PFSK-1 (cell line): Measurements from ENCODE around the gene TSC1.

Experiments
- POLR2AphosphoS5 ChIP-seq: IDR thresholded peaks from 2 replicates; pipeline ENCODE4 v1.6.1; 2012; ENCODE audit warnings: low read depth, mild to moderate bottlenecking, control low read depth, low read length, moderate library complexity
- TF ChIP-seq, protein P1 (sequence below), 2 experiments: IDR thresholded peaks; 2 replicates each; pipeline versions ENCODE4 v1.6.1 to v1.8.0; 2011 to 2012; ENCODE audit warnings: low read depth in 2 of 2, low read length in 2 of 2, control low read depth in 1 of 2, inconsistent platforms in 1 of 2, mild to moderate bottlenecking in 1 of 2, moderate library complexity in 1 of 2; ENCODE audit not compliant: insufficient read depth in 1 of 2

- TF ChIP-seq, protein P1, sequence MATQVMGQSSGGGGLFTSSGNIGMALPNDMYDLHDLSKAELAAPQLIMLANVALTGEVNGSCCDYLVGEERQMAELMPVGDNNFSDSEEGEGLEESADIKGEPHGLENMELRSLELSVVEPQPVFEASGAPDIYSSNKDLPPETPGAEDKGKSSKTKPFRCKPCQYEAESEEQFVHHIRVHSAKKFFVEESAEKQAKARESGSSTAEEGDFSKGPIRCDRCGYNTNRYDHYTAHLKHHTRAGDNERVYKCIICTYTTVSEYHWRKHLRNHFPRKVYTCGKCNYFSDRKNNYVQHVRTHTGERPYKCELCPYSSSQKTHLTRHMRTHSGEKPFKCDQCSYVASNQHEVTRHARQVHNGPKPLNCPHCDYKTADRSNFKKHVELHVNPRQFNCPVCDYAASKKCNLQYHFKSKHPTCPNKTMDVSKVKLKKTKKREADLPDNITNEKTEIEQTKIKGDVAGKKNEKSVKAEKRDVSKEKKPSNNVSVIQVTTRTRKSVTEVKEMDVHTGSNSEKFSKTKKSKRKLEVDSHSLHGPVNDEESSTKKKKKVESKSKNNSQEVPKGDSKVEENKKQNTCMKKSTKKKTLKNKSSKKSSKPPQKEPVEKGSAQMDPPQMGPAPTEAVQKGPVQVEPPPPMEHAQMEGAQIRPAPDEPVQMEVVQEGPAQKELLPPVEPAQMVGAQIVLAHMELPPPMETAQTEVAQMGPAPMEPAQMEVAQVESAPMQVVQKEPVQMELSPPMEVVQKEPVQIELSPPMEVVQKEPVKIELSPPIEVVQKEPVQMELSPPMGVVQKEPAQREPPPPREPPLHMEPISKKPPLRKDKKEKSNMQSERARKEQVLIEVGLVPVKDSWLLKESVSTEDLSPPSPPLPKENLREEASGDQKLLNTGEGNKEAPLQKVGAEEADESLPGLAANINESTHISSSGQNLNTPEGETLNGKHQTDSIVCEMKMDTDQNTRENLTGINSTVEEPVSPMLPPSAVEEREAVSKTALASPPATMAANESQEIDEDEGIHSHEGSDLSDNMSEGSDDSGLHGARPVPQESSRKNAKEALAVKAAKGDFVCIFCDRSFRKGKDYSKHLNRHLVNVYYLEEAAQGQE (IDR thresholded peaks at IDR 0.05; ENCODE audit: insufficient read depth in 1 of 2, low read depth in 2 of 2, low read length in 2 of 2): no peak
- TF ChIP-seq POLR2AphosphoS5: no peak
These were observed 57.0 kb downstream of the TSC1 start for GRCh38 chr9:132887181-132888120.
